ENCODE results near the gene PCSK2. TPM values are rescaled to one million over a fixed set of nuclear protein-coding genes. Genes with fewer than 3 reads are reported as not detected.

Gene PCSK2
- total and polyA plus RNA-seq, 2 of the 8 experiments (the other 6 are each of a cell fraction or from before 2014, with no cell fraction given) = 1.9 to 4.2 TPM

DNA sequence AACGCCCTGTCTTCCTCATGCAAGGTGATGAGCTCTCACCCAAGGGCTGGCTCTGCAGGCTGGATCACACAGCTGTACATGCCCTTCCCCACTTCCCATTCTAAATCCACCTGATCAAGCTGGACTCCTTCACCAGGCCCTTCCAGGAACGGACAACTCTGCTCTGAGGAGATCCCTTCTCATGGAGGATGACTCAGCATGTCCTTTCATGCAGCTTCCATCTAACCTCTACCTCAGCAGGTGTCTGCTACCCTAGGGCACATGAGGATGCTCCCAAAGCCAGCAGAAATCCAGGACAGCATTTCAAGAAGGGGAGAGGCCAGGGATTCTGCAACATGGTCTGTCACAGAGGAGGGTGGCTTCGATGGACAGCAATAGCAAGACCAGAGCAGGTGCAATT is 61.2 kb downstream of the PCSK2 start (continued):
- TF ChIP-seq, protein P1, sequence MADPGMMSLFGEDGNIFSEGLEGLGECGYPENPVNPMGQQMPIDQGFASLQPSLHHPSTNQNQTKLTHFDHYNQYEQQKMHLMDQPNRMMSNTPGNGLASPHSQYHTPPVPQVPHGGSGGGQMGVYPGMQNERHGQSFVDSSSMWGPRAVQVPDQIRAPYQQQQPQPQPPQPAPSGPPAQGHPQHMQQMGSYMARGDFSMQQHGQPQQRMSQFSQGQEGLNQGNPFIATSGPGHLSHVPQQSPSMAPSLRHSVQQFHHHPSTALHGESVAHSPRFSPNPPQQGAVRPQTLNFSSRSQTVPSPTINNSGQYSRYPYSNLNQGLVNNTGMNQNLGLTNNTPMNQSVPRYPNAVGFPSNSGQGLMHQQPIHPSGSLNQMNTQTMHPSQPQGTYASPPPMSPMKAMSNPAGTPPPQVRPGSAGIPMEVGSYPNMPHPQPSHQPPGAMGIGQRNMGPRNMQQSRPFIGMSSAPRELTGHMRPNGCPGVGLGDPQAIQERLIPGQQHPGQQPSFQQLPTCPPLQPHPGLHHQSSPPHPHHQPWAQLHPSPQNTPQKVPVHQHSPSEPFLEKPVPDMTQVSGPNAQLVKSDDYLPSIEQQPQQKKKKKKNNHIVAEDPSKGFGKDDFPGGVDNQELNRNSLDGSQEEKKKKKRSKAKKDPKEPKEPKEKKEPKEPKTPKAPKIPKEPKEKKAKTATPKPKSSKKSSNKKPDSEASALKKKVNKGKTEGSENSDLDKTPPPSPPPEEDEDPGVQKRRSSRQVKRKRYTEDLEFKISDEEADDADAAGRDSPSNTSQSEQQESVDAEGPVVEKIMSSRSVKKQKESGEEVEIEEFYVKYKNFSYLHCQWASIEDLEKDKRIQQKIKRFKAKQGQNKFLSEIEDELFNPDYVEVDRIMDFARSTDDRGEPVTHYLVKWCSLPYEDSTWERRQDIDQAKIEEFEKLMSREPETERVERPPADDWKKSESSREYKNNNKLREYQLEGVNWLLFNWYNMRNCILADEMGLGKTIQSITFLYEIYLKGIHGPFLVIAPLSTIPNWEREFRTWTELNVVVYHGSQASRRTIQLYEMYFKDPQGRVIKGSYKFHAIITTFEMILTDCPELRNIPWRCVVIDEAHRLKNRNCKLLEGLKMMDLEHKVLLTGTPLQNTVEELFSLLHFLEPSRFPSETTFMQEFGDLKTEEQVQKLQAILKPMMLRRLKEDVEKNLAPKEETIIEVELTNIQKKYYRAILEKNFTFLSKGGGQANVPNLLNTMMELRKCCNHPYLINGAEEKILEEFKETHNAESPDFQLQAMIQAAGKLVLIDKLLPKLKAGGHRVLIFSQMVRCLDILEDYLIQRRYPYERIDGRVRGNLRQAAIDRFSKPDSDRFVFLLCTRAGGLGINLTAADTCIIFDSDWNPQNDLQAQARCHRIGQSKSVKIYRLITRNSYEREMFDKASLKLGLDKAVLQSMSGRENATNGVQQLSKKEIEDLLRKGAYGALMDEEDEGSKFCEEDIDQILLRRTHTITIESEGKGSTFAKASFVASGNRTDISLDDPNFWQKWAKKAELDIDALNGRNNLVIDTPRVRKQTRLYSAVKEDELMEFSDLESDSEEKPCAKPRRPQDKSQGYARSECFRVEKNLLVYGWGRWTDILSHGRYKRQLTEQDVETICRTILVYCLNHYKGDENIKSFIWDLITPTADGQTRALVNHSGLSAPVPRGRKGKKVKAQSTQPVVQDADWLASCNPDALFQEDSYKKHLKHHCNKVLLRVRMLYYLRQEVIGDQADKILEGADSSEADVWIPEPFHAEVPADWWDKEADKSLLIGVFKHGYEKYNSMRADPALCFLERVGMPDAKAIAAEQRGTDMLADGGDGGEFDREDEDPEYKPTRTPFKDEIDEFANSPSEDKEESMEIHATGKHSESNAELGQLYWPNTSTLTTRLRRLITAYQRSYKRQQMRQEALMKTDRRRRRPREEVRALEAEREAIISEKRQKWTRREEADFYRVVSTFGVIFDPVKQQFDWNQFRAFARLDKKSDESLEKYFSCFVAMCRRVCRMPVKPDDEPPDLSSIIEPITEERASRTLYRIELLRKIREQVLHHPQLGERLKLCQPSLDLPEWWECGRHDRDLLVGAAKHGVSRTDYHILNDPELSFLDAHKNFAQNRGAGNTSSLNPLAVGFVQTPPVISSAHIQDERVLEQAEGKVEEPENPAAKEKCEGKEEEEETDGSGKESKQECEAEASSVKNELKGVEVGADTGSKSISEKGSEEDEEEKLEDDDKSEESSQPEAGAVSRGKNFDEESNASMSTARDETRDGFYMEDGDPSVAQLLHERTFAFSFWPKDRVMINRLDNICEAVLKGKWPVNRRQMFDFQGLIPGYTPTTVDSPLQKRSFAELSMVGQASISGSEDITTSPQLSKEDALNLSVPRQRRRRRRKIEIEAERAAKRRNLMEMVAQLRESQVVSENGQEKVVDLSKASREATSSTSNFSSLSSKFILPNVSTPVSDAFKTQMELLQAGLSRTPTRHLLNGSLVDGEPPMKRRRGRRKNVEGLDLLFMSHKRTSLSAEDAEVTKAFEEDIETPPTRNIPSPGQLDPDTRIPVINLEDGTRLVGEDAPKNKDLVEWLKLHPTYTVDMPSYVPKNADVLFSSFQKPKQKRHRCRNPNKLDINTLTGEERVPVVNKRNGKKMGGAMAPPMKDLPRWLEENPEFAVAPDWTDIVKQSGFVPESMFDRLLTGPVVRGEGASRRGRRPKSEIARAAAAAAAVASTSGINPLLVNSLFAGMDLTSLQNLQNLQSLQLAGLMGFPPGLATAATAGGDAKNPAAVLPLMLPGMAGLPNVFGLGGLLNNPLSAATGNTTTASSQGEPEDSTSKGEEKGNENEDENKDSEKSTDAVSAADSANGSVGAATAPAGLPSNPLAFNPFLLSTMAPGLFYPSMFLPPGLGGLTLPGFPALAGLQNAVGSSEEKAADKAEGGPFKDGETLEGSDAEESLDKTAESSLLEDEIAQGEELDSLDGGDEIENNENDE (IDR thresholded peaks at IDR 0.05; ENCODE audit: insufficient replicate concordance, low read length) = no peak
- TF ChIP-seq, protein P2, sequence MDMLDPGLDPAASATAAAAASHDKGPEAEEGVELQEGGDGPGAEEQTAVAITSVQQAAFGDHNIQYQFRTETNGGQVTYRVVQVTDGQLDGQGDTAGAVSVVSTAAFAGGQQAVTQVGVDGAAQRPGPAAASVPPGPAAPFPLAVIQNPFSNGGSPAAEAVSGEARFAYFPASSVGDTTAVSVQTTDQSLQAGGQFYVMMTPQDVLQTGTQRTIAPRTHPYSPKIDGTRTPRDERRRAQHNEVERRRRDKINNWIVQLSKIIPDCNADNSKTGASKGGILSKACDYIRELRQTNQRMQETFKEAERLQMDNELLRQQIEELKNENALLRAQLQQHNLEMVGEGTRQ (IDR thresholded peaks at IDR 0.05; ENCODE audit: low read length) = no peak
- TF ChIP-seq SUZ12 (IDR thresholded peaks at IDR 0.05; ENCODE audit: low read length) = no peak
- TF ChIP-seq, protein P3, sequence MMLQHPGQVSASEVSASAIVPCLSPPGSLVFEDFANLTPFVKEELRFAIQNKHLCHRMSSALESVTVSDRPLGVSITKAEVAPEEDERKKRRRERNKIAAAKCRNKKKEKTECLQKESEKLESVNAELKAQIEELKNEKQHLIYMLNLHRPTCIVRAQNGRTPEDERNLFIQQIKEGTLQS (IDR thresholded peaks at IDR 0.05; ENCODE audit: insufficient read depth, low read depth, low read length) = no peak

Data from H1 (cell line).